Trophoblast cell (in vitro differentiated cells and primary cell): ENCODE results near the gene KIAA1958.

ENCODE experiments used
- DNase-seq, 2 donors: peaks; one replicate each; pipeline ENCODE4 v3.0.0-alpha.2; 2016
- H2AFZ ChIP-seq: 2 replicates; pipeline ENCODE4 v1.6.1; 2013; ENCODE audit warnings: low read length, moderate library complexity, mild to moderate bottlenecking; ENCODE audit not compliant: insufficient read depth, poor library complexity
- H2AK5ac ChIP-seq: 2 replicates; pipeline ENCODE4 v1.6.1; 2013; ENCODE audit warnings: mild to moderate bottlenecking, low read length
- H2BK120ac ChIP-seq: 2 replicates; pipeline ENCODE4 v1.6.1; 2013; ENCODE audit warnings: low read length, mild to moderate bottlenecking, moderate library complexity; ENCODE audit not compliant: insufficient read depth, poor library complexity
- H2BK12ac ChIP-seq: 2 replicates; pipeline ENCODE4 v1.6.1; 2013; ENCODE audit warnings: mild to moderate bottlenecking, low read length, moderate library complexity
- H2BK5ac ChIP-seq: 2 replicates; pipeline ENCODE4 v1.6.1; 2013; ENCODE audit warnings: low read length, low read depth, moderate library complexity, mild to moderate bottlenecking; ENCODE audit not compliant: poor library complexity
- H3K14ac ChIP-seq: 2 replicates; pipeline ENCODE4 v1.6.1; 2013; ENCODE audit warnings: mild to moderate bottlenecking, low read length
- H3K18ac ChIP-seq: 2 replicates; pipeline ENCODE4 v1.6.1; 2013; ENCODE audit warnings: mild to moderate bottlenecking, low read length
- H3K23ac ChIP-seq: 2 replicates; pipeline ENCODE4 v1.6.1; 2013; ENCODE audit warnings: low read length
- H3K27ac ChIP-seq: 2 replicates; pipeline ENCODE4 v1.5.1; 2013; ENCODE audit warnings: low read depth, mild to moderate bottlenecking, inconsistent platforms, low read length, moderate library complexity
- H3K27me3 ChIP-seq: 2 replicates; pipeline ENCODE4 v1.6.1; 2013; ENCODE audit warnings: inconsistent platforms, mild to moderate bottlenecking, low read length, moderate library complexity; ENCODE audit not compliant: insufficient read depth
- H3K36me3 ChIP-seq, 2 experiments: 1 replicate in 1 of 2; 2 replicates in 1 of 2; pipeline ENCODE4 v1.6.1; 2013; ENCODE audit warnings: low read length in 2 of 2, mild to moderate bottlenecking in 2 of 2, moderate library complexity in 1 of 2; ENCODE audit not compliant: insufficient read depth in 2 of 2, control insufficient read depth in 1 of 2
- H3K4ac ChIP-seq: 2 replicates; pipeline ENCODE4 v1.6.1; 2013; ENCODE audit warnings: low read depth, mild to moderate bottlenecking, low read length, moderate library complexity
- H3K4me1 ChIP-seq, 2 experiments: 1 replicate in 1 of 2; 2 replicates in 1 of 2; pipeline ENCODE4 v1.6.1; 2013; ENCODE audit warnings: low read length in 2 of 2, mild to moderate bottlenecking in 2 of 2, moderate library complexity in 1 of 2; ENCODE audit not compliant: insufficient read depth in 2 of 2, control insufficient read depth in 1 of 2
- H3K4me2 ChIP-seq: 2 replicates; pipeline ENCODE4 v1.6.1; 2013; ENCODE audit warnings: inconsistent platforms, mild to moderate bottlenecking, low read length, moderate library complexity
- H3K4me3 ChIP-seq: 2 replicates; pipeline ENCODE4 v1.5.1; 2013; ENCODE audit warnings: mild to moderate bottlenecking, low read depth, low read length, inconsistent platforms
- H3K79me1 ChIP-seq: one replicate; pipeline ENCODE4 v1.6.1; 2013; ENCODE audit warnings: low read length
- H3K79me2 ChIP-seq: 2 replicates; pipeline ENCODE4 v1.6.1; 2013; ENCODE audit warnings: low read length, mild to moderate bottlenecking; ENCODE audit not compliant: control insufficient read depth, insufficient read depth, poor library complexity
- H3K9ac ChIP-seq: 2 replicates; pipeline ENCODE4 v1.6.1; 2013; ENCODE audit warnings: mild to moderate bottlenecking, low read length
- H3K9me3 ChIP-seq: 2 replicates; pipeline ENCODE4 v1.6.1; 2013; ENCODE audit warnings: low read depth, mild to moderate bottlenecking, control low read depth, inconsistent platforms, low read length; ENCODE audit not compliant: insufficient read depth
- H4K12ac ChIP-seq: 2 replicates; pipeline ENCODE4 v1.6.1; 2013; ENCODE audit warnings: low read depth, mild to moderate bottlenecking, low read length, moderate library complexity
- H4K8ac ChIP-seq: 2 replicates; pipeline ENCODE4 v1.6.1; 2013; ENCODE audit warnings: low read depth, mild to moderate bottlenecking, low read length, moderate library complexity
- H4K91ac ChIP-seq: one replicate; pipeline ENCODE4 v1.6.1; 2013; ENCODE audit warnings: low read depth, mild to moderate bottlenecking, low read length, moderate library complexity
- WGBS: extraction: QIAGEN DNeasy Blood & Tissue Kit; methylation state at CpG from one replicate; pipeline ENCODE4 v1.1.7; 2013; ENCODE audit warnings: missing lambda C conversion rate; ENCODE audit not compliant: insufficient read length, insufficient coverage; ENCODE audit errors: extremely low coverage; 5-methylcytosine and 5-hydroxymethylcytosine counted together

KIAA1958 gene

DNA sequence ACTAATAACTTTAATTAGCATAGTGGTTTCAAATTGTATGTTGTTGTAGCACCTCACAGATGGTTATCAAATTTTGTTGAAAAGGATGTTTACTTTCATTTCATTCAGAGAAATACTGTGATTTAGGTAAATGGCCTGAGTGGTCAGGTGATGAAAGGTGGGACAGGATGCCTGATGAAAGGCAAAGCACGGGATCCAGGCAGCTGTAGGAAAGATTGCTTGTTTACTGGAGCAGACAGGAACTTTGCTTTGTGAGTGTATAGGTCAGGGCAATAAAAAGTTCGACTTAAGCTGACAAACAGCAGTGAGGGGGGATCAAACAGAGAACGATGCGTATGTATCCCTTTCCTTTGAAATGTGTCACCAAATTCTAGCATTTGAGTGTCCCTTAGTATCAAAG is 19.0 kb downstream of the KIAA1958 start:
- no peaks in the 10 kb centered on the region for H3K79me1 ChIP-seq
- DNase-seq: no peak
- H4K12ac ChIP-seq: no peak overlapping the region
- no peak overlapping the region for H3K4ac ChIP-seq
- no peak overlapping the region for H2BK12ac ChIP-seq
- WGBS: no CpG with 5 or more reads among the region's 4 CpGs
- H2BK5ac ChIP-seq: no peak overlapping the region
- no peak overlapping the region for H3K4me3 ChIP-seq
- H3K4me1 ChIP-seq: no peaks in the 10 kb centered on the region
- H3K79me2 ChIP-seq: no peaks in the 10 kb centered on the region
- H2AK5ac ChIP-seq: no peak overlapping the region
- H2BK120ac ChIP-seq: no peak overlapping the region
- H4K8ac ChIP-seq: no peak overlapping the region
- no peak overlapping the region for H3K23ac ChIP-seq
- no peak overlapping the region for H3K14ac ChIP-seq
- H3K9me3 ChIP-seq: no peaks in the 10 kb centered on the region
- no peak overlapping the region for H3K18ac ChIP-seq
- H3K4me2 ChIP-seq: no peak overlapping the region
- H2AFZ ChIP-seq: no peak overlapping the region
- H4K91ac ChIP-seq: no peak overlapping the region
- no peaks in the 10 kb centered on the region for H3K27me3 ChIP-seq
- H3K9ac ChIP-seq: no peak overlapping the region
- no peaks in the 10 kb centered on the region for H3K36me3 ChIP-seq
- no peak overlapping the region for H3K27ac ChIP-seq

- H3K9me3 ChIP-seq: no peaks in the 10 kb centered on the region
- no peak overlapping the region for H3K23ac ChIP-seq
- H3K4ac ChIP-seq: no peak overlapping the region
- no peak overlapping the region for H2BK5ac ChIP-seq
- no peaks in the 10 kb centered on the region for H3K79me2 ChIP-seq
- H3K27ac ChIP-seq: no peak overlapping the region
- H3K4me1 ChIP-seq: no peaks in the 10 kb centered on the region
- no peaks in the 10 kb centered on the region for H3K79me1 ChIP-seq
- no peak overlapping the region for H4K91ac ChIP-seq
- H2BK120ac ChIP-seq: no peak overlapping the region
- H2AK5ac ChIP-seq: no peak overlapping the region
- H3K4me2 ChIP-seq: no peak overlapping the region
- no peaks in the 10 kb centered on the region for H3K36me3 ChIP-seq
- no peaks in the 10 kb centered on the region for H3K27me3 ChIP-seq
- H3K14ac ChIP-seq: no peak overlapping the region
- no peak overlapping the region for H3K4me3 ChIP-seq
- H3K18ac ChIP-seq: no peak overlapping the region
- DNase-seq: no peak
- no peak overlapping the region for H3K9ac ChIP-seq
- no peak overlapping the region for H2BK12ac ChIP-seq
- no peak overlapping the region for H4K8ac ChIP-seq
- WGBS: no CpG with 5 or more reads among the region's 2 CpGs
- H2AFZ ChIP-seq: no peak overlapping the region
- no peak overlapping the region for H4K12ac ChIP-seq
Measured at GRCh38 chr9:112506571-112506970, 19.9 kb downstream of the KIAA1958 start.

DNA sequence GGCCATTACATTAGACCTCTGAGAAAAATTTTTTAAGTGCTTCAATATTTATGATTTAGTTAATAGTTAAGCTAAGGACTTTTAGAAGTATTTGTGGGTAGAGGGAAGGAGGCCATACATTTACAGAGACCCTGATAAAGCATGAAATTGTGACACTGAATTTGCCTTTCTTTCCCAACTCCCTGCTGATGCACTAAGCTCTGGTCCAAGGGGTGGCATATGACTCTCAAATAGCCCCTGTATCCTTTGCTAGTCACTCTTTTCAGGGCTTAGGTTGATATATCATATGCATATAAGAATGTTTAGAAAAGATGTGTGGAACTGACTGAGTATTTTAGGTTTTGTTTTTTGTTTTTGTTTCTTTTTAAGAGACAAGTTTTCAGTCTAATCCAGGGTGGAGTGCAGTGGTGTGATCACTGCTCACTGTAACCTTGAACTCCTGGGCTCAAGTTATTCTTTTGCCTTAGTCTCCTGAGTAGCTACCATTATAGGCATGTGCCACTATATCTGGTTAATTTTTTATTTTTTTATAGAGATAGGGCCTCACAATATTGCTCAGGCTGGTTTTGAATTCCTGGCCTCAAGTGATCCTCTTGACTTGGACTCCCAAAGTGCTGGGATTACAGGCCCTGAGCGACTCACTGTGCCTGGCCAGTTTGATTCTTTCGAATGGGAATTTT is 20.5 kb downstream of the KIAA1958 start:
- Histone ChIP-seq H2BK12ac (no peak overlapping the region), H3K27me3 (no peaks in the 10 kb centered on the region), H3K4me1 (no peaks in the 10 kb centered on the region), H3K18ac (no peak overlapping the region), H3K4me3 (no peak overlapping the region), H2BK120ac (no peak overlapping the region), H4K91ac (no peak overlapping the region), H2AK5ac (no peak overlapping the region), H2AFZ (no peak overlapping the region), H3K4me2 (no peak overlapping the region), H3K27ac (no peak overlapping the region), H3K79me2 (no peaks in the 10 kb centered on the region), H3K14ac (no peak overlapping the region), H4K8ac (no peak overlapping the region), H3K79me1 (no peaks in the 10 kb centered on the region), H3K4ac (no peak overlapping the region), H2BK5ac (no peak overlapping the region), H4K12ac (no peak overlapping the region), H3K9ac (no peak overlapping the region), H3K36me3 (no peaks in the 10 kb centered on the region), H3K9me3 (no peaks in the 10 kb centered on the region), H3K23ac (no peak overlapping the region)
- WGBS: no CpG with 5 or more reads among the region's 2 CpGs
- DNase-seq: no peak

- Histone ChIP-seq H2AK5ac (no peak overlapping the region), H2BK120ac (no peak overlapping the region), H4K12ac (no peak overlapping the region), H2BK12ac (no peak overlapping the region), H3K4me3 (no peak overlapping the region), H3K4me1 (no peaks in the 10 kb centered on the region), H3K18ac (no peak overlapping the region), H3K23ac (no peak overlapping the region), H3K79me1 (no peaks in the 10 kb centered on the region), H4K8ac (no peak overlapping the region), H3K27me3 (no peaks in the 10 kb centered on the region), H3K79me2 (no peaks in the 10 kb centered on the region), H3K9me3 (no peaks in the 10 kb centered on the region), H2BK5ac (no peak overlapping the region), H3K36me3 (no peaks in the 10 kb centered on the region), H2AFZ (no peak overlapping the region), H3K4me2 (no peak overlapping the region), H3K9ac (no peak overlapping the region), H3K27ac (no peak overlapping the region), H3K4ac (no peak overlapping the region), H4K91ac (no peak overlapping the region), H3K14ac (no peak overlapping the region)
- DNase-seq: no peak
- no CpG with 5 or more reads among the region's 2 CpGs for WGBS
Measured at GRCh38 chr9:112508377-112508776, 21.8 kb downstream of the KIAA1958 start.
